ENCODE data around the gene SENP1.

The SENP1 gene

DNA sequence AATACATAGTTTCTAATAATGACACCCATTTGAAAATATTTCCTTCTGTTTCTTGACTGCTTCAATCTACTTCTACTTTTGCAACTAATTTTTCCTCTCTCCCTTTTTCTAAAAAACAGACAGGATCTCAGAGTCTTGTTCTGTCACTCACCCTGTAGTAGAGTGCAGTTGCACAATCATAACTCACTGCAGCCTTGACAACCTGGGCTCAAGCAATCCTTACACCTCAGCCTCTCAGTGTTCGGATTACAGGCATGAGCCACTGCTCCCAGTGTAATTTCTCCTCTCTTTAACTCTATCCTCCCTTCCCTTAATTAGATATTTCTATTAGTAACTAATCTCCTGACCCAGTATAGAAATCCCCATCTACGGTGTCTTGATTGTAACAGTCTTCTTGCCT lies 45.4 kb downstream of the SENP1 start:
- no peak for DNase-seq (ENCODE audit: low read depth)
- no peak overlapping the region for H3K4me3 ChIP-seq (ENCODE audit: low read depth, low read length)
- TF ChIP-seq, protein P1, sequence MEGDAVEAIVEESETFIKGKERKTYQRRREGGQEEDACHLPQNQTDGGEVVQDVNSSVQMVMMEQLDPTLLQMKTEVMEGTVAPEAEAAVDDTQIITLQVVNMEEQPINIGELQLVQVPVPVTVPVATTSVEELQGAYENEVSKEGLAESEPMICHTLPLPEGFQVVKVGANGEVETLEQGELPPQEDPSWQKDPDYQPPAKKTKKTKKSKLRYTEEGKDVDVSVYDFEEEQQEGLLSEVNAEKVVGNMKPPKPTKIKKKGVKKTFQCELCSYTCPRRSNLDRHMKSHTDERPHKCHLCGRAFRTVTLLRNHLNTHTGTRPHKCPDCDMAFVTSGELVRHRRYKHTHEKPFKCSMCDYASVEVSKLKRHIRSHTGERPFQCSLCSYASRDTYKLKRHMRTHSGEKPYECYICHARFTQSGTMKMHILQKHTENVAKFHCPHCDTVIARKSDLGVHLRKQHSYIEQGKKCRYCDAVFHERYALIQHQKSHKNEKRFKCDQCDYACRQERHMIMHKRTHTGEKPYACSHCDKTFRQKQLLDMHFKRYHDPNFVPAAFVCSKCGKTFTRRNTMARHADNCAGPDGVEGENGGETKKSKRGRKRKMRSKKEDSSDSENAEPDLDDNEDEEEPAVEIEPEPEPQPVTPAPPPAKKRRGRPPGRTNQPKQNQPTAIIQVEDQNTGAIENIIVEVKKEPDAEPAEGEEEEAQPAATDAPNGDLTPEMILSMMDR (IDR thresholded peaks at IDR 0.05; ENCODE audit: control insufficient read depth, extremely low read depth, insufficient read depth) = no peak

DNA sequence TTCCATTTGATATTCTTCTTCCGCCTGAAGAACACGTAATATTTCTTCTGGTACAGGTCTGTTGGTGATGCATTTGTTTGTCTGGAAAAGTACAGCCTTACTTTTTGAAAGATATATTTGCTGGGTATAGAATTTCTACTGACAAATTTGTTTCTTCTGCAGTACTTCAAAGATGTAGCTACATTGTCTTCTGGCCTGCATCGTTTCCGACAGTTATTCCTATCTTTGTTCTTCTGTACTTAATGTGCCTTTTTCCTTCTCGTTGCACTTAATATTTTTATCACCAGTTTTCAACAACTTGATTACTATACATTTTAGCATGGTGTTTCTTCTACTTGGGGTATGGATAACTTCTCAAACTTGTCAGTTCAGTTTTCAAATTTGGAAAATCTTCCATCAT lies 47.1 kb downstream of the SENP1 start:
- DNase-seq (ENCODE audit: low read depth) = no peak
- no peak overlapping the region for H3K4me3 ChIP-seq (ENCODE audit: low read depth, low read length)
- TF ChIP-seq, protein P1 (IDR thresholded peaks at IDR 0.05; ENCODE audit: control insufficient read depth, extremely low read depth, insufficient read depth) = no peak

DNA sequence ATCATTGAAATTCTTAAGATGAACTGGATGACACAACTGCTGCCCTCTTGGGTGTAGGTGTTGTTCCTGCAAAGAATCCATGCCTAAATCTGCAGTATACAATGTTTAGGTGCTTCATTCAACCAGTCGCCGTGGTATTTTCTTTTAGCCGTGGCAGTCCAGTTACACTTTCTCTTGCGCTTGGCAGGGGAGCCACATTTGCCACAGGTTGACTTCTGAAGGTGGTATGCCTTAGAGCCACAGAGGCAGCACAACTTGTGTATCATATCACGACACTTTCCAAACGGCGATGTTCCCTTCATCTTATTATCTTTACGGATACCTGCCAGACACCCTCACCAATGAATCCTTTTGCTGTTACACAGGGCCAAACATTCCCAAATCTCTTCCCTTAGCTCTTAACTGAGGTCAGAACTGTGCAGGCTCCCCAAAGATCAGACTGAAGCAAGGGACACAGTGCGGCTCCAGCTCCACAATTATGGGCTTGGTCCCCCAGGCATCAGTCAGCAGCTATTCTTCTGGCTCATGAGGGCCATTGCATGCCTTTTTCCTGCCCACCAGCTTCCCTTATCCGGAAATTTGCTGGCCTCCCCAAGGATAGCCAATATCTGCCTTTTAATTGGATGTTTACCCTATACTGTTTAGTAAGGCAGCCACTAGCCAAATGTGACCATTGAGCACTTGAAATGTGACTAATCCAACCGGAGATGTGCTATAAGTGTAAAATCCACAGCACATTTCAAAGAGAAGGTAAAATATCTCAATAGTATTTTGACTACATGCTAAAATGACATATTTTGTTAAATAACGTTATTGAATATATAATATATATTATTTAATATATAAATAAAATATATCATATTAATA lies 50.7 kb downstream of the SENP1 start:
- DNase-seq (ENCODE audit: low read depth) = no peak
- TF ChIP-seq, protein P1 (IDR thresholded peaks at IDR 0.05; ENCODE audit: control insufficient read depth, extremely low read depth, insufficient read depth) = no peak
- H3K4me3 ChIP-seq (ENCODE audit: low read depth, low read length) = no peak overlapping the region

DNA sequence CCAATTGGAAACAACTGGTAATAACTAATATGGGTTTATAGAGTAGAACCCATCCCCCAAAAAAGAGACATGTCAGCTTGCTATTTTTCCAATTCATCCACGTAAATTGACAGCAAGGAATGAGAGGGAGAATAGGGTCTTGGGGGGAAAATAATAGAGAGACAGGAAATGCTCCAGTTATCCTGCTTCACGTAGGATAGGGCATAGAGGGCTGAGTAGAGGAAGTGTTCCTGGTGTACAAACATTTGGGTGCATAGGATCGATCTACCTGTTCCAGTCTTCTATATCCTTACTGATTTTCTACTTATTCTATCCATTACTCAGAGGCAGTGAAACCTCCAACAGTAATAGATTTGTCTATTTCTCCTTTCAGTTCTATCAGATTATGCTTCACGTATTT lies 52.0 kb downstream of the SENP1 start:
- DNase-seq (ENCODE audit: low read depth) = no peak
- H3K4me3 ChIP-seq (ENCODE audit: low read depth, low read length) = no peak overlapping the region
- TF ChIP-seq, protein P1 (IDR thresholded peaks at IDR 0.05; ENCODE audit: control insufficient read depth, extremely low read depth, insufficient read depth) = no peak

DNA sequence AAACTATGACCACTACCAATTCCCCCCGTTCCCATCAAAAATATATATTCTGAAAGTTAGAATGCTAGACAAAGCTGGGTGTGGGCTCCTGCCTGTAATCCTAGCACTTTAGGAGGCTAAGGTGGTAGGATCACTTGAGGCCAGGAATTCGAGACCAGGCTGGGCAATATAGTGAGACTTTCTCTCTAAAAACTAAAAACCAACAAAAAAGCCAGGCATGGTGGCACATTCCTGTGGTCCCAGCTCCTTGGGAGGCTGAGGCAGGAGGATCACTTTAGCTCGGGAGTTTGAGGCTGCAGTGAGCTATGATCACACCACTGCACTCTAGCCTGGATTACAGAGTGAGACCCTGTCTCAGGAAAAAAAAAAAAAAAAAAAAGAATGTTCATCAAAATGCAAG lies 52.8 kb downstream of the SENP1 start:
- TF ChIP-seq, protein P1 (IDR thresholded peaks at IDR 0.05; ENCODE audit: control insufficient read depth, extremely low read depth, insufficient read depth) = no peak
- DNase-seq (ENCODE audit: low read depth) = no peak
- no peak overlapping the region for H3K4me3 ChIP-seq (ENCODE audit: low read depth, low read length)

DNA sequence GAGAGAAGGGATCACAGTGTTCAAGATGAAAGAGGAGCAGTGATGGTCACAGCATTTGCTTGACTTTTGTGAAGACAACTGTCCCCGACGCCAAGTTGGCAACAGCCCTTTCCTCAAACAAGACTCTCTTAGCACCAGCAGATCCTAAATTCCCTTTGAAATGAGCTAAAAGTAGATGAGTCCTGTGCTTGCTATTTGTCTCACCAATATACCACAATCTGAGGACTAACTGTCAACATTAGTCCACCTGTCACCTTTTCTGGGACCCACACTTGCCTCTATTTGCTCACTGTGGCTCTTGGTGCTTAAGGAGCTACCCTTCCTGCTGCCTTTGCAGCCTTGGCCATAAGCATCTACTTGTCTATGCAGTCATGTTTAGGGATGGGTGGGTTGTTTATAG lies 54.2 kb downstream of the SENP1 start:
- TF ChIP-seq, protein P1 (IDR thresholded peaks at IDR 0.05; ENCODE audit: control insufficient read depth, extremely low read depth, insufficient read depth) = no peak
- DNase-seq (ENCODE audit: low read depth) = no peak
- H3K4me3 ChIP-seq (ENCODE audit: low read depth, low read length) = no peak overlapping the region

DNA sequence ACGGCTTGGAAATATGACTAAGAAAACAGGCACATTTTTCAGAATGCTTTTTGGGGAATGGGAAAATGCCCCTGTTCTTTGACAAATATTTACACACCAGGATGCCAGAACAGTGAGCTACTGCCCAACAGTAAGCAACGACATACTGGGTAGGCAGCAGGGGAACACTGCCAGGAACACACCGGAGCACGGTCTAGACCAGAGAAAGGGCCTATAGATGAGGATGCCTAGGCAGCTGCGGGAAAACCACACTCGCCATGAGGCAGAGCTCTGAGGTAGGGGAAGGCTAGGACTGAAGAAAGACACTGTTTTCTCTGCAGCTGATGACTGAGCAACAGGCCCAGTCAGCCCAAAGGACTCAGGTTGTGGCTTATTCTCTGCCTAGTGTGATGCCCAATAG lies 55.7 kb downstream of the SENP1 start:
- TF ChIP-seq, protein P1 (IDR thresholded peaks at IDR 0.05; ENCODE audit: control insufficient read depth, extremely low read depth, insufficient read depth) = no peak
- DNase-seq (ENCODE audit: low read depth) = no peak
- H3K4me3 ChIP-seq (ENCODE audit: low read depth, low read length) = no peak overlapping the region
